Adipocyte (in vitro differentiated cells): ENCODE data around the gene SEMA6D.
A peak's percentile ranks its signal among the peaks of the same experiment; 100 is the strongest.

Experiments
- DNase-seq: peaks from one replicate; pipeline ENCODE4 v3.0.0-alpha.2; 2015; ENCODE audit warnings: low read depth
- H3K27me3 ChIP-seq: replicated peaks from 2 replicates; pipeline ENCODE4 v1.7.0; 2013; ENCODE audit warnings: mild to moderate bottlenecking, low read length, moderate library complexity; ENCODE audit not compliant: control insufficient read depth, insufficient read depth
- H3K36me3 ChIP-seq: 2 replicates; pipeline ENCODE4 v1.7.0; 2013; ENCODE audit warnings: low read length, mild to moderate bottlenecking, moderate library complexity; ENCODE audit not compliant: control insufficient read depth, insufficient read depth, severe bottlenecking
- H3K4me1 ChIP-seq: 2 replicates; pipeline ENCODE4 v1.7.0; 2013; ENCODE audit warnings: mild to moderate bottlenecking, low read length, moderate library complexity; ENCODE audit not compliant: control insufficient read depth, insufficient read depth
- H3K4me3 ChIP-seq: 2 replicates; pipeline ENCODE4 v1.7.0; 2013; ENCODE audit warnings: mild to moderate bottlenecking, low read length, moderate library complexity
- H3K9ac ChIP-seq: 2 replicates; pipeline ENCODE4 v1.7.0; 2013; ENCODE audit warnings: mild to moderate bottlenecking, low read length, moderate library complexity
- H3K9me3 ChIP-seq: 2 replicates; pipeline ENCODE4 v1.7.0; 2013; ENCODE audit warnings: mild to moderate bottlenecking, low read length, moderate library complexity; ENCODE audit not compliant: control insufficient read depth

SEMA6D gene

DNA sequence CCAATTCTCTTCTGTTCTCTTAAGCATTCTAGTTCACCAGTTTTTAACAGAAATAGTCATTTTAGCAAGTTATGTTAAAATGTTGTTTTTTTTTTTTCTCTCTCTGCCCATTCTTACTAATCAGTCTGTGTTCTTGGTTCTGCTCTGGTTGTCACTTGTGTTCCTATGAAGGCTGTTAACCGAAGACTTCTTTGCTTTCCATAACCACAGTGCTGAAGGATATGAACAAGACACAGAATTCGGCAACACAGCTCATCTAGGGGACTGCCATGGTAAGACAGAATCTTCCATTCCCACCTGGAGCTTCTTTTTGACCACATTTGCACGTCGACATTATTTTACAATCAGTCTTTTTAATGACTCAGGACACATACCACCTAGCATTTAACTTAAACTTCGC, 49.1 kb downstream of the SEMA6D start:
- Histone ChIP-seq H3K36me3 (peaks cover 26% of the 10 kb centered on the region), H3K9ac (no peak overlapping the region), H3K4me1 (no peaks in the 10 kb centered on the region), H3K27me3 (no peaks in the 10 kb centered on the region), H3K4me3 (no peak overlapping the region), H3K9me3 (no peaks in the 10 kb centered on the region)
- no peak for DNase-seq

DNA sequence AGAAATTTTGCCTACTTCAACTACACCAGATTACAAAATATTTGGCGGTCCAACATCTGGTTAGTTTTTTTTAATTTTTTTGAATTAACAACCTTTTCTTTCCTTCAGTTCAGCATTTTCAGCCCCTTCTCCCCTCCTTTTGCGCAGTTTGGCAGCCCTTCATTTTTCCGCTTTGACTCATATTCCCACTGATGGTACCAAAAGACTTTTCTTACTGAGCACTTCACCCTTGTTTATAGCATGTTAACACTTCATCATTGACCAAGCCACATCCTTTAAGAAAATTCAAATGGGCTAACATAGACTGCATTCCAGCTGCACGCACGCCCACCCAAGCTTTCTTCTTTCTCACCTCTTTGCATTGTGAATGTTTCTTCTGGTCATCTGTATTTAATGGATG, 49.7 kb downstream of the SEMA6D start:
- no peak for DNase-seq
- Histone ChIP-seq H3K4me1 (no peaks in the 10 kb centered on the region), H3K27me3 (no peaks in the 10 kb centered on the region), H3K4me3 (no peak overlapping the region), H3K9ac (no peak overlapping the region), H3K36me3 (peaks cover 29% of the 10 kb centered on the region), H3K9me3 (no peaks in the 10 kb centered on the region)

DNA sequence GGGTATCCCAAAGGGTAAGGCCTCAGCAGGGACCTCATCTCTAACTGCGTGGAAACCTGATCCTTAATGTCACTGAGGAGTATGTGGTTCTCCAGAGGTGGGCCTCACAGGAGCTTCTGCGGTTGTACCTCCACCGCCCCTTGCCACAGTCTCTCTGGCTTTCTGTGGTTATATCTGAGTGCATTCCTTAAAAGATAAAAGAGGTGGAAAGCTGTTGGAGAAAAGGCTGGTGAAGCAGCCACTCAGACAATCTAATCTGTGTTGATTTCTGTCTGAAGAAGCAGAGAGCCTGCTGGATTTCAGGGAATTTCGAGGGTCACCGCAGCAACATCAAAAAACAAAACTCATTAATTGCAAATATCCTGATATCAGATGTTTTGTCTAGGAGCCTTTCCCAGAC, 51.4 kb downstream of the SEMA6D start:
- H3K27me3 ChIP-seq, result no peaks in the 10 kb centered on the region
- no peaks in the 10 kb centered on the region for H3K9me3 ChIP-seq
- H3K9ac ChIP-seq, result no peak overlapping the region
- H3K4me1 ChIP-seq, result no peaks in the 10 kb centered on the region
- peaks cover 25% of the 10 kb centered on the region for H3K36me3 ChIP-seq
- H3K4me3 ChIP-seq, result no peak overlapping the region
- DNase-seq, result no peak

DNA sequence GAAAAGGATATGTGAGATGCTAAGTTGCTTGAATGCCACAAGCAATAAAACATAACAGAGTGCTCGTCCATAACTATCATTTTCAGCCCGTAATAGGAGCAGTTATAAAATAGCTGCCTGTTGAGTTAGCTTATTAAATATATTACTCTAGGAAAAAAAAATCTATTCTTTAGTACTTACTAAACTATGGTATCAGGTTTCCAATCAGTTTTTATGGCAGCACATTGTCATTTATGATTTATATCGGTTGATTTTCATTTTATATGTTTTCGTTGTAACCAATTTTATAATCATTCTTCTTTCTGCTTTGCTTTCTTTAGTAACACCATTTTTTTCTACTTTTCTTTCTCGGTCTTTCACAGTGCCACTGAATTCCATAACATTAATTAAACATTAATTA, 51.9 kb downstream of the SEMA6D start:
- Histone ChIP-seq H3K9ac (no peak overlapping the region), H3K9me3 (no peaks in the 10 kb centered on the region), H3K4me3 (no peak overlapping the region), H3K4me1 (no peaks in the 10 kb centered on the region), H3K36me3 (peaks cover 25% of the 10 kb centered on the region), H3K27me3 (no peaks in the 10 kb centered on the region)
- DNase-seq, result no peak

DNA sequence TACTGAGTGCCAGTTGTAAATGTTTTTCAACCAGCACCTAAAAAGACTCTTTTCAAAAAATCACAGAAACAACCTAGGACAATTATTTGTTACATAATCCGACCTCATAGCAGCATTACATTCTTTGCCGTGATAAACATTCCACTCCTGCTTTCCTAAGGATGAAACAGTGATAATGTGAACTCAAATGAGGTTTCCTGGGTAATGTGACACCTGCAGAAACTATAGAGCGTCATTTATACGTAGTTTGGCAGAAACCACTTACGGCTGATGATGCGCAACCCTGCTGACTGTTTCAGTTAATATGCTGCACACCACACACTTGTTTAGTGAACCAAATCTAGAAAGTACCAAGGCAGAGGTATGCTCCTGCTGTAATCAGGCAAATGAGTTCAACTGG, 55.8 kb downstream of the SEMA6D start:
- peaks cover 10% of the 10 kb centered on the region for H3K36me3 ChIP-seq
- no peak overlapping the region for H3K4me3 ChIP-seq
- no peak overlapping the region for H3K9ac ChIP-seq
- DNase-seq, result no peak
- H3K27me3 ChIP-seq, result no peaks in the 10 kb centered on the region
- H3K9me3 ChIP-seq, result no peaks in the 10 kb centered on the region
- H3K4me1 ChIP-seq, result no peaks in the 10 kb centered on the region

DNA sequence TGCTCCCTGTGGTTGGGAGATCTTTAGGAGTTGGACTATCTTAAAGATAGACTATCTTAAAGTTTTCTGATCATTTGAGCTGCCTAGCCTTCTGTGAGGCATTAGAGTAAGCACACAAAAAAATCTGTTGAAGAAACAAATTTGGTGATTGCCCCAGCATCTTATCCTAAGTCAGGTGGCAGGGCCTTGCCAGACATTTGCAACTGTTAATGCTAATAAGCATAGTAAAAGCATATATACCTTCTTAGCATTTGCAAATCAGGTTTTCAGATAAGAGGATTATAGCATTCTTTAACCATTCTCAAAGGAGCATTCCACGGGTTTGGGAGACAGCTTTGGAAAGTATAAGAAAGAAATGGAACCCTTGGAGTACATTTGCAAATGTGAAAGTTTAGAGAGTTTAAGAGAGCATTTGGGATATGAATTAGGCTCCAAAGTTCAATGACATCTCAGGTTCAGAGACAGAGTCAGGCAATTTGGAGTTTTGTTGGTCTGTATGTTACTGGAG, 61.0 kb downstream of the SEMA6D start:
- Histone ChIP-seq H3K4me3 (no peak overlapping the region), H3K4me1 (no peaks in the 10 kb centered on the region), H3K9me3 (peaks cover under 1% of the 10 kb centered on the region), H3K36me3 (no peaks in the 10 kb centered on the region), H3K27me3 (no peaks in the 10 kb centered on the region), H3K9ac (no peak overlapping the region)
- no peak for DNase-seq

DNA sequence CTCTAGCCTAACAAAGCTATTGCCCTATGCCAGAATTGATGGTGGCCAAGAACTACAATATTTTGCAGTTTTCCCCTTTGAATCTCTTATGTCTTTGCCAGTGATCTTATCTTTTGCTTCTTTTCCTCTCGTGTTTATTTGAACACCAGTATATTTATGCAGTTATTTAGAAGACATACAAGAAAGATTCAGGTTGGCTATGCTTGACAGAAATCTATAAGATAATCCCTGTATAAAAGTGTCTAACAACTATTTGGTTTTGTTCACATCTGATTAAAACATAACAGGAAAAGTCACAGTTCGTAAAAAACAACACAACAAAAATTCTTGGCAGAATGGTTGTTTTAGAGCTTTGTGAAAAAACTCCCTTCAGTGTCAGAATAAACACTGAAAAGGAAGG, 63.7 kb downstream of the SEMA6D start:
- Histone ChIP-seq H3K4me1 (no peaks in the 10 kb centered on the region), H3K36me3 (no peaks in the 10 kb centered on the region), H3K9me3 (peaks cover 3% of the 10 kb centered on the region), H3K9ac (no peak overlapping the region), H3K27me3 (no peaks in the 10 kb centered on the region), H3K4me3 (no peak overlapping the region)
- DNase-seq, result no peak

DNA sequence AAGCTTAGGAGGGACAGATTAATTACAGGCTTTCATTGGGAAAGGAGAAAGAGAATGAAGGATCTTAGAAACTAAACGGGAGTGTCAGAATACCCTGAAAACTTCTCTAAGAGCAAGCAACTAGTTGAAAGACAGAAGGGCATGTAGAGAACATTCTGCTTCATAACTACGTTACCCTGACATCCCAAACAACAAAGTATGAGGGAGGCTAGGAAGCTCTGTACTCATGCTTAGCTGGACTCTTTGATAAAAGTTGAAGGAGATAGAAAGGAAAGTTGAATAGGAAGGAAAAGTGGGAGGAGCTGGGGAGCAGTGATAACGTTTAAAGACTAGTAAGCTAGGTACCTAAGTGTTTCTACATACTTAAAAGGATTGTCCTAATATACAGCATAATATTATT, 64.2 kb downstream of the SEMA6D start:
- H3K27me3 ChIP-seq, result no peaks in the 10 kb centered on the region

DNA sequence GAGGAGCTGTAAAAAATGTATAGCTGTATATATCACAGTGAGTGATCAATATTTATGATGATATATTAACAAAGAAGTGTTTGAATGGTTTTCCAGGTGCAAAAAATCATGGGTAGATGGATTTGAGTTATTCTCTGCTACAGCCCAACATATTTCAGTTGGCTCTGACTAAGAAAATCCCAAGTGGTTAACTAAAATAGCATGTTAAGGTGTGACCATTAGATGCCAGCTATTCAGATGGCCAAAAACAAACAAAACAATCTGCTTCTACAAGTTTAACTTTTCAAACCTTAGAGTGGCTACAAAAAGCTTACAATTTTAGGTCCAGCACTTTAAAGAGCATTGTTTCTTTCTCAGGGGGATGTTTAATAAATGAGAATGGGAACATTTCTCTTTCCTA, 67.5 kb downstream of the SEMA6D start:
- Histone ChIP-seq H3K36me3 (no peaks in the 10 kb centered on the region), H3K4me1 (no peaks in the 10 kb centered on the region), H3K4me3 (no peak overlapping the region), H3K27me3 (no peaks in the 10 kb centered on the region), H3K9ac (no peak overlapping the region), H3K9me3 (peaks cover 3% of the 10 kb centered on the region)
- no peak for DNase-seq

More for the DNA sequence above, 64.2 kb downstream of the SEMA6D start:
- Histone ChIP-seq H3K4me1 (no peaks in the 10 kb centered on the region), H3K9me3 (peaks cover 3% of the 10 kb centered on the region), H3K9ac (no peak overlapping the region), H3K4me3 (no peak overlapping the region), H3K36me3 (no peaks in the 10 kb centered on the region)
- DNase-seq, result no peak

DNA sequence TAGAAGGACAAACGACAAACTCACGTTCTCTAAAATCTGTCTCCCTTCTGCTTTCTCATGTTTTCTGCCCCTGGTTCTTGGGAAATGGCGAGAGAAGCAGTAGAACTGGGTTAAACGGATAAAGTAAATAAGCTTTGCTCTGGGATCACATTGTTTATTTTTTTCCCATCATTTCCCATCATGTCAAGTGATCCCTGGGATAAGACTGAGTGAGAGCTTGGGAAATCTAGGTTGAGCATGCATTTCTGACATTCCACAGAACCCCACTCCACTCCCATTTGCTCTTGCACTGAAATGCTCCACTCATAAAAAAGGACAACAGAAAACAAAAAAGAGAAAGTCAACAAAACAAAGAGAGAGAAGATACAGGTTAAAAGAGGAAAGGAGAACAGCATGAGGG, 69.1 kb downstream of the SEMA6D start:
- Histone ChIP-seq H3K36me3 (no peaks in the 10 kb centered on the region), H3K4me3 (no peak overlapping the region), H3K4me1 (no peaks in the 10 kb centered on the region), H3K9ac (no peak overlapping the region), H3K27me3 (no peaks in the 10 kb centered on the region), H3K9me3 (peaks cover 3% of the 10 kb centered on the region)
- peak; percentile 14 for DNase-seq

DNA sequence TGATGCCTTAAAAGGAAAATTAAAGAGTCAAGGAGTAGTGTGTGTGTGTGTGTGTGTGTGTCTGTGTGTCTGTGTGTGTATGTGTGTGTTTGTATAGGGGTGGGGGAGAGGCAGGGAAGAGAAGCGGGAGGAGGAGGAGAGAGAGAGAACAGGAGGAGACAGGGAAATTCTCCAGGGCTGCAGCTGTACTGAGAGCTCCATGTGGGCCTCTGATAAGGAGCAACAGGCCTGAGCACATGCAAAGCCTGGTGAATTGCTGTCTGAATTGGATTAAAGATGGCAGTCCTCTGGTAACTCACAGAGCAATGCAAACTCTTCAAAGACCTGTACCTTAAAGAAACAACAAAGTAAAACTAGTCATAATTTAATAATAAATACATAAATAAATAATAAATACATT, 70.6 kb downstream of the SEMA6D start:
- DNase-seq, result no peak
- H3K4me1 ChIP-seq, result no peaks in the 10 kb centered on the region

DNA sequence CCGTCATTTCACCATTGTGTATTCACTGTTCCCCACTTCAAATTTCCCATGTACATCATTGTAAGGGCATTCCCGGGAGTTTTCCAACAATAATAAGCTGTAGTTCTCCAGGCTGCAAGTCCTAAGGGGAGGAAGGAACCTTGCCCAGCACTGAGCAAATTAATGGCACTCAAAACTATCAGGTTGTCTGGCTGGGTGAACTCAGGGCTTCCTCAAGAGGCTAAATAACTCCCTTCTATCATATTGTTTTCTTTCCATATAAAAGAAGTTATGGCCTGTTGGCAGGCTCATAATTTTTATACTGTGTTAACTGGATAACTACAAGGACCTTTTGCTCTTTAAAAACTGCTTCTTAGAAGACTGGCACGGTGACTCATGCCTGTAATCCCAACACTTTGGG, 71.4 kb downstream of the SEMA6D start:
- no peaks in the 10 kb centered on the region for H3K4me1 ChIP-seq
- H3K9ac ChIP-seq, result no peak overlapping the region
- no peak overlapping the region for H3K4me3 ChIP-seq
- H3K27me3 ChIP-seq, result no peaks in the 10 kb centered on the region
- no peaks in the 10 kb centered on the region for H3K9me3 ChIP-seq
- no peaks in the 10 kb centered on the region for H3K36me3 ChIP-seq
- no peak for DNase-seq

More for the DNA sequence above, 70.6 kb downstream of the SEMA6D start:
- no peak overlapping the region for H3K4me3 ChIP-seq
- H3K27me3 ChIP-seq, result no peaks in the 10 kb centered on the region
- H3K9me3 ChIP-seq, result peaks cover 3% of the 10 kb centered on the region
- no peak overlapping the region for H3K9ac ChIP-seq
- H3K36me3 ChIP-seq, result no peaks in the 10 kb centered on the region
